GM21786 (cell line): ENCODE measurements around the gene TMEM234.
"Not testable (repeated sequence)": the region's sequence is repeated elsewhere in the genome, so short reads cannot be mapped to it uniquely, and the experiment has no call there.

Experiments
- ATAC-seq: cut with Tn5 transposase; IDR thresholded peaks from one replicate; pipeline ENCODE4 v1.9.1; 2021; ENCODE audit not compliant: unreplicated experiment

The TMEM234 gene

DNA sequence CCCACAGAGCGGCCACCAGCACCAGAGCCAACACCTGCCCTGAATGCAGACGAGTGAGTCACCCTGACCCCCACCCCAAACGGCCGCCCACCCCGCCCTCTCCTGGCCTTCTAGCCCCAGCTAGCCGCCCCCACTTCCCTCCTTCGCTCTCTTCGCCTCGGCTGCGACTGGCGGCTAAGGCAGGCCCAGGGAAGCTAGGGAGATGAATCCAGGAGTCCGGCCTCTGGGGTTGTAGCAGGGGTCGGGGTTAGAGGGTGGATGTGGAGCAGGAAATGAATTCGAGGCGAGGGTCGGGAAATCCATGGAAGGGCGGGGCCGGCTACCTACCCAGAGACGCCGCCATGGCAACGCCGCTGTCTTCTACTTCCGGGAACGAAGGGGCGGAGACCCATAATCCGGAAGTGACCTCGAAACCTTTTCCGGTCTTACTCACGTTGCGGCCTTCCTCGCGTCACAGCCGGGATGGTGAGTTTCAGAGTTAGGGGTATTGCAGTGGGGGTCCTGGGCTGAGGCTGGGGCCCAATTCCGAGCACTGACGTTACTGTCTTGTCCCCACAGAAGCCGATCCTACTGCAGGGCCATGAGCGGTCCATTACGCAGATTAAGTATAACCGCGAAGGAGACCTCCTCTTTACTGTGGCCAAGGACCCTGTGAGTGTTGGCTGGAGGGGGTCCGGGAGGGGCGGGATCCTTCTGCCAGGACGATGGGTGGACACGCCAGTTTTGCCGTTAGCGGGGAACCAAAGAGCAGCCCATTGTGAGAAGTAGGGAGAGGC lies at the start of gene TMEM234, which contains the start of gene EIF3I:
TMEM234 (minus strand) TSS at position 374 of the 776 bp plus-strand sequence; CDS start at position 343, 31 bp downstream.
EIF3I (plus strand) TSS at position 428 of the 776 bp plus-strand sequence; CDS start at position 463, 35 bp downstream.
- peak; percentile 93 for ATAC-seq

GRCh38 chr1:32269744-32270143 lies 47.6 kb upstream of the TMEM234 start:
- no peak for ATAC-seq

DNA sequence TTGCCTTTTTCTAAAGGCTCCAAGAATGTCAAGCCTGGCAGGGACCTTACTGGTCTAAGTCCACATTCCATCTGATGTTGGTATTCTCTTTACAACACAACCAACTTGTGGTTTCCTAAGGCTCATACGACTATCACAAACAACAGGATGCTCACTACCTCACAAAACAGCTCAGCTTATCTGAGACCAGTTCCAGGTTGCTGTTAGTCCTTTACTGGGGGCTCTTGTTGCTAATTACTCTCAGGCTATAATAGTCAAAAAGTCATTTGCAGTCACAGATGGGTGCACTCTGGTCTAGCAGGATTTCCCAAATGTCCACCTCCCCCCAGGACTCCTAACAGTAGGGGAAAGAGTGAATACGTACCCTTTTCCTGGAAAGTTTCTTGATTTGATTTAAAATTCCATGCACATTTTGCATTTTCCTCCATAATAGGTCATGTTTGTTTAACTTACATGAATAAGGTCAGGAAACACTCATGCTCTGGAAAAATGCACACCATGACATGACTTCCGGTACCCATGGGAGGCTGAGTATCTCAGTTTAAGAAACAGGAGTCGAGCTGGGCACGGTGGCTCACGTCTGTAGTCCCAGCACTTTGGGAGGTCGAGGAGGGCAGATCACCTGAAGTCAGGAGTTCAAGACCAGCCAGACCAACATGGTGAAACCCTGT lies 44.9 kb upstream of the TMEM234 start:
- ATAC-seq, result no peak

DNA sequence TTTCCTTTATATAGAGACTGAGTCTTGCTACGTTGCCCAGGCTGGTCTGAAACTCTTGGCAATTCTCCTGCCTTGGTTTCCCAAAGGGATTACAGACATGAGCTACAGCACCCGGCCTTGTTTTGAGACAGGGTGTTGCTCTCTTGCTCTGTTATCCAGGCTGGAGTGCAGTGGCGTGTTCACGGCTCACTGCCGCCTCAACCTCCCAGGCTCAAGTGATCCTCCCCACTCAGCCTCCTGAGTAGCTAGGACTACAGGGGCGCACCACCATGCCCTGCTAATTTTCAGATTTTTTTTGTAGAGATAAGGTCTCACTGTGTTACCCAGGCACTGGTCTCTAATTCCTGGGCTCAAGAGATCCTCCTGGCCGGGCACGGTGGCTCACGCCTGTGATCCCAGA lies 43.7 kb upstream of the TMEM234 start:
- ATAC-seq, result no peak

GRCh38 chr1:32263744-32264143 lies 41.6 kb upstream of the TMEM234 start:
- peak; percentile 55 for ATAC-seq

DNA sequence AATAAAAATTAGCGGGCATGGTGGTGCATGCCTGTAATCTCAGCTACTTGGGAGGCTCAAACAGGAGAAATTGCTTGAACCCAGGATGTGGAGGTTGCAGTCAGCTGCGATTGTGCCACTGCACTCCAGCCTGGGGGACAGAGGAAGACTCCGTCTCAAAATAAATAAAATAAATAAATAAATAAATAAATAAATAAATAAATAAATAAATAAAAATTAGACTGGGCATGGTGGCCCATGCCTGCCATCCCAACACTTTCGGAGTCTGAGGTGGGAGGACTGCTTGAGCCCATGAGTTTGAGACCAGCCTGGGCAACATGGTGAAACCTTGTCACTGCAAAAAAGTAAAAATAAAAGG lies 41.1 kb upstream of the TMEM234 start:
- not testable (repeated sequence) for ATAC-seq

DNA sequence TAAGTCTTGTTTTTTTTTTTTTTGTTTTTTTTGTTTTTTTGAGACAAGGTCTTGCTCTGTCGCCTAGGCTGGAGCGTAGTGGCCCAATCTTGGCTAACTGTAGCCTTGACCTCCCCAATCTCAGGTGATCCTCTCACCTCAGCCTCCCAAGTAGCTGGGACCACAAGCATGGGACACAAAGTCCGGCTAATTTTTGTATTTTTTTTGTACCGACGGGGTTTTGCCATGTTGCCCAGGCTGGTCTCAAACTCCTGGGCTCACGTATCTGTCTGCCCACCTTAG lies 35.0 kb upstream of the TMEM234 start:
- ATAC-seq, result no peak

- no peak for ATAC-seq
Measured at GRCh38 chr1:32256473-32257226, 34.5 kb upstream of the TMEM234 start.

DNA sequence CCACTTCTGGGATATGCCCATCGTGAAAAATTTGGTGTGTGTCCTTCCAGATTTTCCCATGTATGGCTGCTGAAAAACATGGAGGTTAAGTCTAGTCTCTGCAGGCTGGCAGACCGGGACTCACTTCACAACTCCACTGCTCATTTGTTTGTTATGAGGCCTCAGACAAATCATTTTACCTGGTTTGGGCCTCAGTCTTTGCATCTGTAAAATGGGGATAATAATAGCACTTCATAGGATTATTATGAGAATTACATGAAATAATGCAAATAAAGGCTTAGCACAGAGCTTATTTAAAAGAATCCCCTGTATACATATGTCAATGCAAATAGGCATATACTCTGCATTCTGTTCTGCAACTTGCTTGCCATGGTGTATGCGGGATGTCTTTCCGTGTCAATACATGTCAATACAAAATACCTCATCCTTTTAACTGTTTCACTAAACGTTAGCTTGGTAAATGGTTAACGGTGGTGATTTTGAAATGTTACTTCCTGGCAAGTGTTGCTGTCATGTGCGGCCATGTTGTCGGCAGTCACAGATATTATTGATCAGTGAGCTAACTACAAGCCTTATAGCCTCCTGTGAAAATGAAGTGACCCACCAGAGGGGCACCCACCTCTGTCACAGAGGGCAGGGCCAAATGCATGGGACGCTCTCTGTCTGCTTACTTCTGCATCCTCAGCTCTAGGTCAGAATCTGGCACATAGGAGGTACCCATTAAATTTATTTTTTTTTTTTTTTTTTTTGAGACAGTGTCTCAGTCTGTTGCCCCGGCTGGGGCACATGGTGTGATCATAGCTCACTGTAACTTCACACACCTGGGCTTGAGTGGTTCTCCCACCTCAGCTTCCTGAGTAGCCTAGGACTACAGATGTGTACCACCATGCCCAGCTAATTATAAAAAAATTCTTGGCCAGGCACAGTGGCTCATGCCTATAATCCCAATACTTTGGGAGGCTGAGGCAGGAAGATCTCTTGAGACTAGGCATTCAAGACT lies 33.2 kb upstream of the TMEM234 start:
- no peak for ATAC-seq

GRCh38 chr1:32250893-32251716 lies 29.0 kb upstream of the TMEM234 start, which contains the start of gene LCK:
TSS of gene LCK (plus strand) at chr1:32251265. CDS start at chr1:32274330, 23,065 bp downstream.
- ATAC-seq, result no peak

GRCh38 chr1:32249831-32250525 lies 27.8 kb upstream of the TMEM234 start:
- ATAC-seq, result peak; percentile 50

- no peak for ATAC-seq
Measured at GRCh38 chr1:32247983-32248889, 26.1 kb upstream of the TMEM234 start.

GRCh38 chr1:32247452-32247851 lies 25.3 kb upstream of the TMEM234 start:
- ATAC-seq, result no peak

- no peak for ATAC-seq
Measured at GRCh38 chr1:32246888-32247273, 24.7 kb upstream of the TMEM234 start, which contains the start of gene FAM167B. TSS of gene FAM167B (plus strand) at chr1:32247222. CDS start at chr1:32247422, 200 bp downstream.

DNA sequence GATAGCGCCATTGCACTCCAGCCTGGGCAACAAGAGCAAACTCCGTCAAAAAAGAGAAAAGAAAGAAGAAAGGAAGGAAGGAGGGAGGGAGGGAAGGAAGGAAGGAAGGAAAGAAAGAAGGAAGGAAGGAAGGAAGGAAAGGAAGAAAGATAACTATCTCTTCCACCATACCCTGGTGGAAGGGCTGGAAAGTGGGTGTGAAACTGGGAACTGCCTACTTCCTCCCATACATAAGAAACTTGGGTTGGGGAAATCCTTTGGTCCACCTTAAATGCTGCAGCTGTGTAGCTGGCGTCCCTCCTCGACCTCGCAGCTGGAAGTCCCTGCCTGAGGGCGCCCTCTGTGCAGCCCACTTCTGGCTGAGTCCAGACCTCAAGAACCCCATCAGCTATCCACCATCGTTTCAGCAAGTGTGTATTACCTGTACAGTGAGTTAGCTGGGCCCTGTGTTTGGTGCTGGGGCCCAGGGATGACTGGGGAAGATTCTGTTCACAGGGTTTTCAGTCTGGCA lies 20.2 kb upstream of the TMEM234 start:
- no peak for ATAC-seq

DNA sequence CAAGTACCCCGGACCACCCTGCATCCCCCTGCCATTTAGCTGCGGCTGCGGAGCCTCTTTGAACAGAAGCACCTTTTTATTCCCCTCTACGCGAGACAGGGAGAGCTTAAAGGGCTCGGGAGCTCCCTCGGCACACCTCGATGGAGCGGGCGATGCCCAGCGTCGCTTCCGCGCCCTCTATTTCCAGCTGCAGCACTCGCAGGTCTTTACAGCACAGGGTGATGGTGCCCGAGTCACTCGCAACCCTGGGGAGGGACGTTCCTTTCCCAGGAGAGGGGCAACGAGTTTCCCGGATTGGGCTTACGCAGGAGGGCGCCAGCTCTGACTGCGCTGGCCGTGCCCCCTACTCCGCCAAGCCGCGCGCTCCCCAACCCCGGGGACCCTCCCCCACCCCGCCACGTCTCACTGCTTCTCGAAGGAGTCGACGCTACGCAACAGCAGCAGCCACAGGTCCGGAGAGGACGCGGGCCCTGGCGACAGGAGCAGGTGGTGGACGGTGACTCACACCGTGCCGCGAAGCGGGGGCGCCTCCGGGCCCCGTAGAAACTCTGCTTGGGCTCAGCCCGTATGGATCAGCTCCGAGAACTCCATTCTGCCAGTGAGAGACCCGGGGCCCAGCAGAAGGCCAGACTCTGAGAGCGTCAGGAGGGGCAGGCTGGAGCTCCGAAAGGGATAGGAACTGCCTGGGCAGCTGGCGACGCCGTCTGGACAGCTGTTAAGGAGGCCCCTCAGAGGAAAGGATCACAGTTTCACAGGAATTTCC lies 19.0 kb upstream of the TMEM234 start:
- no peak for ATAC-seq
